HEK293 (cell line): ENCODE results near the gene MZB1.

ENCODE experiments used
- EGR2 ChIP-seq: fragments of 450-650 bp; formaldehyde crosslinking; IDR thresholded peaks from 2 replicates; pipeline ENCODE4 v1.5.1; 2016; ENCODE audit warnings: low read depth, missing biosample characterization, missing genetic modification characterization
- MEIS1 ChIP-seq: sonication (generic); formaldehyde crosslinking; IDR thresholded peaks from 2 replicates; pipeline ENCODE4 v1.8.1; 2022; ENCODE audit warnings: missing genetic modification reagents, mild to moderate bottlenecking, borderline replicate concordance
- ZNF140 ChIP-seq: fragments of 450-650 bp; formaldehyde crosslinking; IDR thresholded peaks from 2 replicates; pipeline ENCODE4 v1.5.1; 2016; ENCODE audit warnings: missing biosample characterization, missing genetic modification characterization
- ZNF501 ChIP-seq: fragments of 450-650 bp; formaldehyde crosslinking; IDR thresholded peaks from 2 replicates; pipeline ENCODE4 v1.5.1; 2016; ENCODE audit warnings: missing biosample characterization, missing genetic modification characterization
- TF ChIP-seq, protein P1 (sequence below): fragments of 450-650 bp; formaldehyde crosslinking; IDR thresholded peaks from 2 replicates; pipeline ENCODE4 v1.5.1; 2016; ENCODE audit warnings: missing biosample characterization, missing genetic modification characterization
- TF ChIP-seq, protein P2 (sequence below): fragments of 450-650 bp; formaldehyde crosslinking; IDR thresholded peaks from 2 replicates; pipeline ENCODE4 v1.5.0; 2017; ENCODE audit warnings: missing biosample characterization, missing genetic modification characterization, borderline replicate concordance

GRCh38 chr5:139426203-139426885 is 36.6 kb upstream of the MZB1 start:
- TF ChIP-seq, protein P1, sequence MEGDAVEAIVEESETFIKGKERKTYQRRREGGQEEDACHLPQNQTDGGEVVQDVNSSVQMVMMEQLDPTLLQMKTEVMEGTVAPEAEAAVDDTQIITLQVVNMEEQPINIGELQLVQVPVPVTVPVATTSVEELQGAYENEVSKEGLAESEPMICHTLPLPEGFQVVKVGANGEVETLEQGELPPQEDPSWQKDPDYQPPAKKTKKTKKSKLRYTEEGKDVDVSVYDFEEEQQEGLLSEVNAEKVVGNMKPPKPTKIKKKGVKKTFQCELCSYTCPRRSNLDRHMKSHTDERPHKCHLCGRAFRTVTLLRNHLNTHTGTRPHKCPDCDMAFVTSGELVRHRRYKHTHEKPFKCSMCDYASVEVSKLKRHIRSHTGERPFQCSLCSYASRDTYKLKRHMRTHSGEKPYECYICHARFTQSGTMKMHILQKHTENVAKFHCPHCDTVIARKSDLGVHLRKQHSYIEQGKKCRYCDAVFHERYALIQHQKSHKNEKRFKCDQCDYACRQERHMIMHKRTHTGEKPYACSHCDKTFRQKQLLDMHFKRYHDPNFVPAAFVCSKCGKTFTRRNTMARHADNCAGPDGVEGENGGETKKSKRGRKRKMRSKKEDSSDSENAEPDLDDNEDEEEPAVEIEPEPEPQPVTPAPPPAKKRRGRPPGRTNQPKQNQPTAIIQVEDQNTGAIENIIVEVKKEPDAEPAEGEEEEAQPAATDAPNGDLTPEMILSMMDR (tag by site-specific recombination): no peak
- no peak for TF ChIP-seq ZNF140 (tag by site-specific recombination)
- TF ChIP-seq, protein P2, sequence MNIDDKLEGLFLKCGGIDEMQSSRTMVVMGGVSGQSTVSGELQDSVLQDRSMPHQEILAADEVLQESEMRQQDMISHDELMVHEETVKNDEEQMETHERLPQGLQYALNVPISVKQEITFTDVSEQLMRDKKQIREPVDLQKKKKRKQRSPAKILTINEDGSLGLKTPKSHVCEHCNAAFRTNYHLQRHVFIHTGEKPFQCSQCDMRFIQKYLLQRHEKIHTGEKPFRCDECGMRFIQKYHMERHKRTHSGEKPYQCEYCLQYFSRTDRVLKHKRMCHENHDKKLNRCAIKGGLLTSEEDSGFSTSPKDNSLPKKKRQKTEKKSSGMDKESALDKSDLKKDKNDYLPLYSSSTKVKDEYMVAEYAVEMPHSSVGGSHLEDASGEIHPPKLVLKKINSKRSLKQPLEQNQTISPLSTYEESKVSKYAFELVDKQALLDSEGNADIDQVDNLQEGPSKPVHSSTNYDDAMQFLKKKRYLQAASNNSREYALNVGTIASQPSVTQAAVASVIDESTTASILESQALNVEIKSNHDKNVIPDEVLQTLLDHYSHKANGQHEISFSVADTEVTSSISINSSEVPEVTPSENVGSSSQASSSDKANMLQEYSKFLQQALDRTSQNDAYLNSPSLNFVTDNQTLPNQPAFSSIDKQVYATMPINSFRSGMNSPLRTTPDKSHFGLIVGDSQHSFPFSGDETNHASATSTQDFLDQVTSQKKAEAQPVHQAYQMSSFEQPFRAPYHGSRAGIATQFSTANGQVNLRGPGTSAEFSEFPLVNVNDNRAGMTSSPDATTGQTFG (tag by site-specific recombination): no peak
- TF ChIP-seq MEIS1 (CRISPR knock-in tag): no peak
- TF ChIP-seq ZNF501 (tag by site-specific recombination): no peak
- TF ChIP-seq EGR2 (tag by site-specific recombination): no peak
